Measurements from ENCODE around the gene GLIS1. TPM values are rescaled to one million over a fixed set of nuclear protein-coding genes. Genes with fewer than 3 reads are reported as not detected.

GLIS1 gene
- polyA plus RNA-seq, 1 donor (not counting 4 experiments of a cell fraction or from before 2014, with no cell fraction given), result not detected

- TF ChIP-seq EZH2 (IDR thresholded peaks at IDR 0.05; ENCODE audit: low read length) (no peak), CTCF (optimal IDR thresholded peaks at IDR 0.05 in 1 of 3, IDR thresholded peaks at IDR 0.05 in 1 of 3, conservative IDR thresholded peaks at IDR 0.05 in 1 of 3; ENCODE audit: extremely low read depth in 1 of 3, insufficient read depth in 2 of 3, low read length in 3 of 3) (no peak)
- Histone ChIP-seq H4K20me1 (ENCODE audit: control insufficient read depth, extremely low read depth, insufficient read depth, low read length) (no peaks in the 10 kb centered on the region), H3K9ac (ENCODE audit: control insufficient read depth, extremely low read depth, insufficient read depth, low read length) (no peak overlapping the region), H3K9me3 (ENCODE audit: control insufficient read depth, low read depth, low read length) (no peaks in the 10 kb centered on the region), H3K27ac (ENCODE audit: control insufficient read depth, insufficient read depth, low read length) (peak overlapping the region; percentile 16), H3K27me3 (ENCODE audit: control insufficient read depth, extremely low read depth, insufficient read depth, low read length) (no peaks in the 10 kb centered on the region), H3K36me3 (ENCODE audit: control insufficient read depth in 2 of 2, extremely low read depth in 1 of 2, insufficient read depth in 2 of 2, low read length in 2 of 2) (peaks cover 0 to 3% of the 10 kb centered on the region in 2 experiments), H3K4me2 (ENCODE audit: control insufficient read depth, extremely low read depth, insufficient read depth, low read depth, low read length) (no peak overlapping the region), H3K79me2 (ENCODE audit: control insufficient read depth, insufficient read depth, low read length) (no peaks in the 10 kb centered on the region), H3K4me1 (ENCODE audit: control insufficient read depth, extremely low read depth, insufficient read depth, low read length) (no peaks in the 10 kb centered on the region), H3K9me1 (ENCODE audit: control insufficient read depth, extremely low read depth, insufficient read depth, low read length) (no peaks in the 10 kb centered on the region), H3K4me3 (ENCODE audit: control insufficient read depth in 2 of 3, extremely low read depth in 1 of 3, insufficient read depth in 2 of 3, low read depth in 1 of 3, low read length in 3 of 3) (no peak overlapping the region), H2AFZ (ENCODE audit: control insufficient read depth, low read length) (no peak overlapping the region)
- dilution Hi-C loops (cut with MboI; ENCODE audit: extremely low pct_ligation_motif_present, low sequenced_read_pairs), result loop anchor here (25.0 kb wide), 1 partner anchor 280 kb away; no protein-coding TSS in a partner anchor
- peak; percentile 55 for FAIRE-seq
- DNase-seq (ENCODE audit: low read depth, low spot score), result no peak
Measured at GRCh38 chr1:53766831-53767405, 28.0 kb upstream of the GLIS1 start.

GRCh38 chr1:53766194-53766742 is 27.3 kb upstream of the GLIS1 start:
- H3K9ac ChIP-seq (ENCODE audit: control insufficient read depth, extremely low read depth, insufficient read depth, low read length), result no peak overlapping the region

More at GRCh38 chr1:53766194-53766742, 27.3 kb upstream of the GLIS1 start:
- H3K27ac ChIP-seq (ENCODE audit: control insufficient read depth, insufficient read depth, low read length), result peak overlapping the region; percentile 16
- no peak for TF ChIP-seq CTCF (optimal IDR thresholded peaks at IDR 0.05 in 1 of 3, IDR thresholded peaks at IDR 0.05 in 1 of 3, conservative IDR thresholded peaks at IDR 0.05 in 1 of 3; ENCODE audit: extremely low read depth in 1 of 3, insufficient read depth in 2 of 3, low read length in 3 of 3)
- no peak for TF ChIP-seq EZH2 (IDR thresholded peaks at IDR 0.05; ENCODE audit: low read length)
- DNase-seq (ENCODE audit: low read depth, low spot score) (no peak), FAIRE-seq (no peak)
- dilution Hi-C loops (cut with MboI; ENCODE audit: extremely low pct_ligation_motif_present, low sequenced_read_pairs), result loop anchor here (25.0 kb wide), 1 partner anchor 279 kb away; no protein-coding TSS in a partner anchor
- no peak overlapping the region for H3K4me3 ChIP-seq (ENCODE audit: control insufficient read depth in 2 of 3, extremely low read depth in 1 of 3, insufficient read depth in 2 of 3, low read depth in 1 of 3, low read length in 3 of 3)
- H2AFZ ChIP-seq (ENCODE audit: control insufficient read depth, low read length), result no peak overlapping the region
- no peak overlapping the region for H3K4me2 ChIP-seq (ENCODE audit: control insufficient read depth, extremely low read depth, insufficient read depth, low read depth, low read length)
- peaks cover 0 to 3% of the 10 kb centered on the region in 2 experiments for H3K36me3 ChIP-seq (ENCODE audit: control insufficient read depth in 2 of 2, extremely low read depth in 1 of 2, insufficient read depth in 2 of 2, low read length in 2 of 2)
- H3K9me3 ChIP-seq (ENCODE audit: control insufficient read depth, low read depth, low read length), result no peaks in the 10 kb centered on the region
- no peaks in the 10 kb centered on the region for H3K79me2 ChIP-seq (ENCODE audit: control insufficient read depth, insufficient read depth, low read length)
- no peaks in the 10 kb centered on the region for H4K20me1 ChIP-seq (ENCODE audit: control insufficient read depth, extremely low read depth, insufficient read depth, low read length)
- H3K27me3 ChIP-seq (ENCODE audit: control insufficient read depth, extremely low read depth, insufficient read depth, low read length), result no peaks in the 10 kb centered on the region
- no peaks in the 10 kb centered on the region for H3K9me1 ChIP-seq (ENCODE audit: control insufficient read depth, extremely low read depth, insufficient read depth, low read length)
- H3K4me1 ChIP-seq (ENCODE audit: control insufficient read depth, extremely low read depth, insufficient read depth, low read length), result no peaks in the 10 kb centered on the region

Data from keratinocyte (primary cell).